ENCODE results near the gene TMEM258. TPM values are rescaled to one million over a fixed set of nuclear protein-coding genes. Genes with fewer than 3 reads are reported as not detected.

TMEM258 gene
- total and polyA plus RNA-seq, 9 of the 15 experiments (the other 6 are each of a cell fraction or from before 2014, with no cell fraction given), result 97.2 to 856 (median 231) TPM

- TF ChIP-seq GTF2E2 (tag; IDR thresholded peaks at IDR 0.05), result no peak
- TF ChIP-seq NFE2 (IDR thresholded peaks at IDR 0.05; ENCODE audit: low read depth), result no peak
- no peak for TF ChIP-seq ARNT (IDR thresholded peaks at IDR 0.05)
- TF ChIP-seq ZNF274 (IDR thresholded peaks at IDR 0.05; ENCODE audit: borderline replicate concordance, low read depth, low read length), result no peak
- no peak for TF ChIP-seq ZNF282 (CRISPR knock-in tag; IDR thresholded peaks at IDR 0.05)
- TF ChIP-seq NBN (IDR thresholded peaks at IDR 0.05; ENCODE audit: low read depth), result no peak
- peak; percentile 27 for TF ChIP-seq HMGN3 (IDR thresholded peaks at IDR 0.05; ENCODE audit: borderline replicate concordance, extremely low read depth, insufficient read length, low read depth, low read length)
- TF ChIP-seq U2AF2 (optimal IDR thresholded peaks at IDR 0.05; ENCODE audit: low read depth, low read length), result no peak
- no peak for TF ChIP-seq RHOXF2B (CRISPR knock-in tag; conservative IDR thresholded peaks at IDR 0.05)
- no peak for TF ChIP-seq TRIM28 (IDR thresholded peaks at IDR 0.05)
- 0 out of 2 replicates have a peak, but pooled peaks have one; percentile 23 for TF ChIP-seq ATF7 (IDR thresholded peaks at IDR 0.05)
- no peak for TF ChIP-seq CLOCK (CRISPR knock-in tag; IDR thresholded peaks at IDR 0.05; ENCODE audit: borderline replicate concordance)
- no peak for TF ChIP-seq HBP1 (CRISPR knock-in tag; IDR thresholded peaks at IDR 0.05)
- TF ChIP-seq HES1 (IDR thresholded peaks at IDR 0.05; ENCODE audit: low read depth), result no peak
- no peak for TF ChIP-seq MECOM (CRISPR knock-in tag; IDR thresholded peaks at IDR 0.05)
- no peak for TF ChIP-seq LCOR (CRISPR knock-in tag; IDR thresholded peaks at IDR 0.05)
- TF ChIP-seq FOXJ2 (tag; IDR thresholded peaks at IDR 0.05), result no peak
- TF ChIP-seq MEF2A (IDR thresholded peaks at IDR 0.05; ENCODE audit: control insufficient read depth, low read depth, low read length), result no peak
- peak; percentile 27; the same call in 1 of the 2 replicates for TF ChIP-seq KLF16 (IDR thresholded peaks at IDR 0.05)
- TF ChIP-seq FOXM1 (IDR thresholded peaks at IDR 0.05; ENCODE audit: low read depth), result no peak
- no peak for TF ChIP-seq FOXM1 (CRISPR knock-in tag; IDR thresholded peaks at IDR 0.05; ENCODE audit: low read depth)
- TF ChIP-seq PYGO2 (tag; IDR thresholded peaks at IDR 0.05), result no peak
- no peak for TF ChIP-seq NUFIP1 (IDR thresholded peaks at IDR 0.05; ENCODE audit: partially characterized antibody)
- TF ChIP-seq CREB1 (IDR thresholded peaks at IDR 0.05), result no peak
- no peak for TF ChIP-seq CREB1 (CRISPR knock-in tag; IDR thresholded peaks at IDR 0.05)
- no peak for TF ChIP-seq MAFG (tag; conservative IDR thresholded peaks at IDR 0.05)
- TF ChIP-seq SP1 (CRISPR knock-in tag; IDR thresholded peaks at IDR 0.05), result peak; percentile 73
- no peak for TF ChIP-seq DNMT1 (IDR thresholded peaks at IDR 0.05)
These were observed 45.0 kb downstream of the TMEM258 start (continued) for GRCh38 chr11:61747192-61747966.

Measured in K562 (cell line).